Lung (tissue), 12 donors: ENCODE data around the gene TOR1A. TPM values are rescaled to one million over a fixed set of nuclear protein-coding genes. Genes with fewer than 3 reads are reported as not detected.
A peak's percentile ranks its signal among the peaks of the same experiment; 100 is the strongest.
"Not testable (repeated sequence)": the region's sequence is repeated elsewhere in the genome, so short reads cannot be mapped to it uniquely, and the experiment has no call there.

ENCODE experiments used
- ATAC-seq: fragments of 200-7000 bp; cut with Tn5 transposase; one replicate; pipeline ENCODE4 v1.9.1; 2020; ENCODE audit warnings: moderate number of reproducible peaks; ENCODE audit not compliant: insufficient read depth, low FRiP score
- DNase-seq, 3 donors: peaks; one replicate each; pipeline ENCODE4 v3.0.0-alpha.2; 2013 to 2017
- H3K27ac ChIP-seq, 2 donors: one replicate each; pipeline ENCODE4 v1.5.1; 2013; ENCODE audit warnings: mild to moderate bottlenecking in 2 of 2, moderate library complexity in 2 of 2, control low read depth in 1 of 2, inconsistent platforms in 1 of 2, low read depth in 1 of 2, low read length in 1 of 2
- H3K27me3 ChIP-seq, 3 donors: one replicate each; pipeline ENCODE4 v1.5.1; 2013; ENCODE audit warnings: low read length in 2 of 3; ENCODE audit not compliant: control insufficient read depth in 3 of 3, insufficient read depth in 3 of 3
- H3K36me3 ChIP-seq, 4 donors: one replicate each; pipeline ENCODE4 v1.5.1; 2013; ENCODE audit warnings: low read length in 4 of 4, mild to moderate bottlenecking in 1 of 4, moderate library complexity in 1 of 4; ENCODE audit not compliant: control insufficient read depth in 4 of 4, insufficient read depth in 4 of 4
- H3K4me1 ChIP-seq, 5 donors: one replicate each; pipeline ENCODE4 v1.5.1; 2013; ENCODE audit warnings: low read length in 5 of 5, mild to moderate bottlenecking in 2 of 5, moderate library complexity in 1 of 5; ENCODE audit not compliant: control insufficient read depth in 5 of 5, insufficient read depth in 5 of 5
- H3K4me3 ChIP-seq: one replicate; pipeline ENCODE4 v1.5.1; 2013; ENCODE audit warnings: mild to moderate bottlenecking, control low read depth, moderate library complexity
- H3K9ac ChIP-seq, 2 donors: one replicate each; pipeline ENCODE4 v1.5.1; 2013; ENCODE audit warnings: low read length in 2 of 2, control low read depth in 1 of 2; ENCODE audit not compliant: insufficient read depth in 1 of 2
- H3K9me3 ChIP-seq, 4 donors: one replicate each; pipeline ENCODE4 v1.5.1; 2013; ENCODE audit warnings: low read length in 3 of 4, mild to moderate bottlenecking in 1 of 4, moderate library complexity in 1 of 4; ENCODE audit not compliant: control insufficient read depth in 4 of 4, insufficient read depth in 3 of 4
- CTCF ChIP-seq: IDR thresholded peaks from 2 replicates; pipeline ENCODE4 v1.5.1; 2012; ENCODE audit warnings: mild to moderate bottlenecking; ENCODE audit errors: control extremely low read depth, extremely low read depth
- WGBS, 2 donors: extraction: QIAGEN DNeasy Blood & Tissue Kit; methylation state at CpG; one replicate each; pipeline ENCODE4 v1.1.7; 2013; 5-methylcytosine and 5-hydroxymethylcytosine counted together
- polyA plus RNA-seq, 2 donors: library from polyadenylated mRNA; stranded (reverse); fragments of 200-250 nt; gene quantifications; one replicate each; pipeline ENCODE4 v1.2.1, GENCODE V29; 2013
- total RNA-seq, 2 donors: library from RNA; depleted of rRNA in 1 of 2; stranded (reverse); fragments of >200 nt in 1 of 2; gene quantifications; one replicate each; pipeline ENCODE4 v1.2.1, GENCODE V29; 2014 to 2021
- donor health status: control.
- donor health status: control.
- donor health status: Bipolar disorder and iron deficiency.
- donor health status: healthy.
- donor health status: DM: yes; HTN: yes; CAD: no.

The TOR1A gene
- total and polyA plus RNA-seq, 4 donors, result 19.1 to 41.8 (median 28.4) TPM

- ATAC-seq, result no peak
- Histone ChIP-seq H3K9me3 (no peaks in the 10 kb centered on the region), H3K27me3 (peaks cover 0 to 2% (median 0%) of the 10 kb centered on the region in 3 donors), H3K4me1 (peaks cover 0 to 17% (median 2%) of the 10 kb centered on the region in 5 donors), H3K9ac (peak overlapping the region in 1 of 2 donors; percentile 50), H3K27ac (no peak overlapping the region), H3K4me3 (no peak overlapping the region), H3K36me3 (no peaks in the 10 kb centered on the region)
- no peak for TF ChIP-seq CTCF
- DNase-seq, result no peak
- 75 to 78% methylated on average over 8 of the region's 8 CpGs for WGBS, 2 donors
Observed at GRCh38 chr9:129776566-129776937, 47.4 kb downstream of the TOR1A start.

DNA sequence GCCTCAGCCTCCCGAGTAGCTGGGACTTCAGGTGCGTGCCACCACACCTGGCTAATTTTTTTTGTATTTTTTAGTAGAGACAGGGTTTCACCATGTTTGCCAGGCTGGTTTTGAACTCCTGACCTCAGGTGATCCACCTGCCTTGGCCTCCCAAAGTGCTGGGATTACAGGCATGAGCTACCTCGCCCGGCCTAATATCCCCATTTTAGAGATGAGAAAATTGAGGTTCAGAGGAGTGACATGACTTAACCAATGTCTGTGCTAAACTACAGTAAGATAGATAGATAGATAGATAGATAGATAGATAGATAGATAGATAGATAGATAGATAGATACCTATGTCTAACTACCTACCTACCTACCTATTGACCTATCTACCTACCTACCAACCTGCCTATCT lies 47.8 kb downstream of the TOR1A start:
- 90 to 98% methylated on average over 4 of the region's 4 CpGs for WGBS, 2 donors
- not testable (repeated sequence) for ATAC-seq, H3K9me3 ChIP-seq, H3K27ac ChIP-seq, H3K36me3 ChIP-seq, H3K4me3 ChIP-seq, H3K9ac ChIP-seq, H3K27me3 ChIP-seq, DNase-seq
- H3K4me1 ChIP-seq, result peaks cover 0 to 17% (median 2%) of the 10 kb centered on the region in 5 donors

GRCh38 chr9:129775448-129775798 lies 48.5 kb downstream of the TOR1A start:
- Histone ChIP-seq H3K27ac (no peak overlapping the region), H3K4me3 (no peak overlapping the region), H3K9me3 (no peaks in the 10 kb centered on the region), H3K4me1 (peaks cover 0 to 17% (median 2%) of the 10 kb centered on the region in 5 donors), H3K9ac (no peak overlapping the region), H3K36me3 (no peaks in the 10 kb centered on the region), H3K27me3 (peaks cover 0 to 2% (median 0%) of the 10 kb centered on the region in 3 donors)
- TF ChIP-seq CTCF, result no peak
- DNase-seq, result no peak
- ATAC-seq, result no peak
- WGBS, 2 donors, result 32 to 59% methylated on average over 2 of the region's 2 CpGs

DNA sequence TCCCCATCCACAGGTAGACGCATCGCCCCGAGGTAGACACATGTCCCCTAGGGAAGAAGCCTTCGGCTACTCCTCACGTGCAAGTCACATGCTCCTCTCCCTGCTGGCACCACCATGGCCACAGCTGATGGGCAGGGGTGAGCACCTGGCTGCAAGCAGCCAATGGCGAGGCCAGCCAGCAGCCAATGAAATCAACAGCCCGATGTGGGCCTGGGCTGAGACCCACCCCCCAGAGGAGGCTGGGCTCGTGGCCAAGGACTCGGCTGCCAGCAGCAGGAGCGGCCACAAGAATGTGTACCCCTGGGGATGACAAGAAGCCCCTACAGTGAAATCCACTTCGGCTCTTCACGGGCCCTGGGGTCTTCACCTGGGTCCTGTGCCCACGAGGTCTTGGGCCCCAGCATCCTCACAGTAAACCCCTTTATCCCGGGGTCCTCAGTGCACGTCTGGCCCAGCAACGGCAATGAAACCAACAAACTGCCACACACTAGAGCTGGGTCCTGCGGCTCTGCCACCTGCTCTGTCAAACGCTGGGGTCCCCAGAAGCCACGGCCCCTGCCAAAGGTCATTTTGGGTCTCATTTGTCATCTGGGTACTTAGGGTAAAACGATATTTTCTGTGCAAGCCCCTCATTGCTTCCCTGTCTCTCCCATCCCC lies 49.0 kb downstream of the TOR1A start:
- Histone ChIP-seq H3K27me3 (peaks cover 0 to 2% (median 0%) of the 10 kb centered on the region in 3 donors), H3K36me3 (no peaks in the 10 kb centered on the region), H3K4me1 (peaks cover 0 to 17% (median 2%) of the 10 kb centered on the region in 5 donors), H3K4me3 (no peak overlapping the region), H3K9ac (no peak overlapping the region), H3K9me3 (no peaks in the 10 kb centered on the region), H3K27ac (no peak overlapping the region)
- DNase-seq (peak in 2 of 3 donors; percentile 20 to 39), ATAC-seq (no peak)
- 73 to 80% methylated on average over 20 of the region's 20 CpGs for WGBS, 2 donors
- TF ChIP-seq CTCF, result no peak
